NAMALWA (cell line): ENCODE results near the gene VAV1.
"Not testable (repeated sequence)": the region's sequence is repeated elsewhere in the genome, so short reads cannot be mapped to it uniquely, and the experiment has no call there.

Source experiments
- DNase-seq: peaks from one replicate; pipeline ENCODE4 v3.0.0-alpha.2; 2015; ENCODE audit warnings: low spot score

Gene VAV1

DNA sequence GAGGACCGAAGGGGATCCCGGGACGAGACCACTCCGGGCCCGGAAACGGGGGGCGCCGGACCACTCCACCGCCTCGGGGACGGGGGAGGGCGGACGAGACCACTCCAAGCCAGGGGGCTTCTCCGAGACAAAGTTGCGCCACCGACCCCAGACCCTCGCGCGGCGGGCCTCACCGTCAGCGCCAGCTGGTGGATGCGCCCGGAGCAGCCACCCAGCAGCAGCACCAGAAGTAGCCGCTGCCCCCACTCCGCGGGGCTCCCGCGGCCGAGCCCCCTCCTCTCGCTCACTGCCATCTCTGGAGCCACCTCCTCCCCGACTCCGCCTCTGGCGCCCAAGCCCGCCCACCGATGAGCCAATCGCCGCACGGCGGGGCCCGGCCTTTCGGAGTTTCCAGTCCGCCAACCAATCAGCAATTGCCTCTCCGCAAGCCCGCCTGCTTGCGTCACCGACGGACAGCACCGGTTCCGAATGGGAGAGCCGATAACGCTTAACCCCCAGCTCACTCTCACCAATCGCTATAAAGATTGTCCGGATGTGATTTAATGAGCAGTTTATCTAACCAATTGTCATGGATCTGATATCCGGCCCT, 35.1 kb upstream of the VAV1 start, which contains the start of gene GPR108:
GPR108 (minus strand) TSS at position 297 of the 589 bp plus-strand sequence; CDS start at position 293, 4 bp downstream.
- peak; percentile 99 for DNase-seq

DNA sequence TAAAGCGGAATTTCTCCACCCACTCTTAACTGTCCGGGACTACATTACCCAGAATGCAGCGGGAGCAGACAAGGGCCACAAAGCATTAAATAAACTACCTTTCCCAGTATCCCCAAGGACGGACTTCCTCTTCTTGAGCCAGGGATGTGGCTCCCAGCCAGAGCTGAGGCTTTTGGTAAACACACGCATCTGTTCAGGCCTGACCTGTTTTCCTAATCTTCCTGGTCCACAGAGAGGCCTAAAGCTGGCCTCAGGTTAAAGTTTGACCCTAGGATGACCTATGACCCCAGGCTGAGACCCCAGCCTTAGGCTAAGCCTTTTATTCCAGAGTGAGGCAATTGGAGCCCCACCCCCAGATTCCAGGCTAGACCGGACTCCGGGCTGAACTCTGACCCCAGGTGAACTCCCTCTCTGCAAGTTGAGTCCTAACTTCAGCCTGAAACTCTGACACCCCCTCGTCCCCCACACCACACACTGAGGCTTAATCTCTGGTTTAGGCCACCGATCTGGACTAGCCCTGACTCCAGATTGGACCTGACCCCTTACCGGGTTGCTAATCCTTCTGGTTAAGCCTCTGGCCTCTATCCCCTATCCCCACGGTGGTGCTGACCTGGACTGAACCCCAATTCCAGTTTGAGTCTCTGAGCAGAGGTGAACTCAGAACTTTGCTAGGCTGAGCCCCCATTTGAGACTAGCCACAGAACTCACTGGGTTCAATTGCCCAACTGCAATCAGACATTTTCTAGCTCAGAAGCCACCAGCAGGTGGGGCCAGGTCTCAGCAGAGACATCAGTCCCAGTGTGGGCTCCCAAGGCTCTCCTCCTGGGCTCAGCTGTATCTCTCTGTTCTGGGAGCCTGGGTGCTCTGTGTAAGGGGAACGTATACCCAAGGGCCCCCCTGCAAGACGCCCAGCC, 34.4 kb upstream of the VAV1 start:
- DNase-seq = peak; percentile 93

DNA sequence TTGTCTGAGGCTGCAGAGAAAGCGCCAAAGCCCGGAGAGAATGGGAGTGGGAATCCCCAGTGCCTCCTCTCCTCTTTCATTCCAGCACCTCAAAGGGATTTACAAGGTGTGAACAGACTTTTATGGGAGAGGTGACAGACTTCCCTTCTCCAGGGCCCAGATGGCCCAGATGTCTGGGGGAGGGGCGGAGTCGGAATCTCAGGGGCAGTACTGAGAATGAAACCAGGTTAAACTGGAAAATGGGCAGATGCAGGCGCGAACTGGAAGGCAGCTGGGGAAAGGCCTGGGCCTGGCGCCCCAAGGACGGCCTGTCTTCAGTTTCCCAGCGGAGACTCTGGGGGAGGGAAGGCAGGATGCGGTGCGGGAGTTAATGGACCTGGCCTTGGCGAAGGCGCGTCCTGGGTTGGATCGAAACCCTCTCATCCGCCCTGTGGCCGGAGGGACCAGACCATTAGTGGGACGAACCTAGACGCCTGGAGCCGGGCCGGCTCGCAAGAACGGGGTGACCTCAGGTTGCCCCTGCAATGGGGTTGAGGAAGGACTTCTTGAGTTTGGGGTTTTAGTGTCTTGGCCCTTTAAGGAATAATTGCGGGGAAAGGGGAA, 33.6 kb upstream of the VAV1 start:
- no peak for DNase-seq

DNA sequence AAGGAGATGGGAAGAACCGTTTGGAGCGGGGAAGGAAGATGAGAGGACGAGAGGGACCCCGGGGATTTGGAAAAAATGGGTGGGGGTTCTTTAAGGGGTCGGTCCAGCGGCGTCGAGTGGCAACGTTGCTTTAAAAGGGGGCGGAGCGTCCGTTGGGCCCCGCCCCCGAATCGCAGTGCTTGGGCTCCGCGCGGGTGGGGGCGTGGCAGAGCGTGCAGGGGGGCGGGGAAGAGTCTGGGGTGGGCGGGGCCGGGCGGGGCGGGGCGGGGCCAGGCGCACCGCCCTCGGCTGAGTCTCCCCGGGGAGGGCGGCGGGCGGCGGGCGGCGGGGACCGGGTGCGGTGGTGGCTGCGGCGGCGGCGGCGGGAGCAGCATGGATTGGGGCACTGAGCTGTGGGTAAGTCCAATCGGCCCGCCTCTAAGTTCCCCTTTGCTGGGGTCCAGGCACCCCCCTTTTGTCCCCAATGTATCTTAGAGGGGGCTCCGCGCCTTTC, 33.1 kb upstream of the VAV1 start, which contains the start of gene TRIP10:
TRIP10 (plus strand) TSS at position 291 of the 493 bp plus-strand sequence; CDS start at position 373, 82 bp downstream.
- peak; percentile 85 for DNase-seq

DNA sequence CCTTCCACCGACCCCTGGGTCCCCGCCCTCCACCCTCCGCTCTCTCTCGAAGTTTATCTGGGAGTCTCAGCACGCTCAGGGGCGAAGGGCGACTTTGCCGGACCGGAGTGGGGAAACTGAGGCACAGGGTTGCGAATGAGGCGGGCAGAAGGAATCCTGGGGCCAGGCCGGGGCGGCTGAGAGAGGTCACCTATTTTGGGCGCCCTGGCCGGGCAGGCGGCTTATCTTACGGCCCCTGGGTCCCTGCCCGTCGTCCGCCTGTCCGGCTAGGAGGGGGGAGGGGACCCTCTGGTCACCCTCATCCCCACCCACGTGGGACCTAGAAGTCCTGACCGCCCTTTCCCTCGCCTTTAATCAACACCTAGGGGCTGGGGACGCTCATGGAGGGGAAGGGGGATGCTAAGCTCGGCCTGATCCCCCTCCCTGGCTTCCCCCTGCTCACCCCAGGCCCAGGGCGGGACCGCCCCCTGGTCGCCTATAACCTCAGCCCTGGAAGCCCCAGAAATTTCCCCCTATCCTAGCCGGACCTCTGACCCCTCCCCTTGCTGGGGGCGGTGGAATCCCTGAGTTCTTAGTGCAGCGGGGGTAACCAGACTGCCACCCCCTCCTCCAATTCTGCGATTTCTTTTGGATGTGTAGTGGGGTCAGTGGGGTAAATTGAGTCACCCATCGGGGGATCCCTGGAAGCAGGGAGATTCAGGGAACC, 32.5 kb upstream of the VAV1 start:
- peak; percentile 29 for DNase-seq

DNA sequence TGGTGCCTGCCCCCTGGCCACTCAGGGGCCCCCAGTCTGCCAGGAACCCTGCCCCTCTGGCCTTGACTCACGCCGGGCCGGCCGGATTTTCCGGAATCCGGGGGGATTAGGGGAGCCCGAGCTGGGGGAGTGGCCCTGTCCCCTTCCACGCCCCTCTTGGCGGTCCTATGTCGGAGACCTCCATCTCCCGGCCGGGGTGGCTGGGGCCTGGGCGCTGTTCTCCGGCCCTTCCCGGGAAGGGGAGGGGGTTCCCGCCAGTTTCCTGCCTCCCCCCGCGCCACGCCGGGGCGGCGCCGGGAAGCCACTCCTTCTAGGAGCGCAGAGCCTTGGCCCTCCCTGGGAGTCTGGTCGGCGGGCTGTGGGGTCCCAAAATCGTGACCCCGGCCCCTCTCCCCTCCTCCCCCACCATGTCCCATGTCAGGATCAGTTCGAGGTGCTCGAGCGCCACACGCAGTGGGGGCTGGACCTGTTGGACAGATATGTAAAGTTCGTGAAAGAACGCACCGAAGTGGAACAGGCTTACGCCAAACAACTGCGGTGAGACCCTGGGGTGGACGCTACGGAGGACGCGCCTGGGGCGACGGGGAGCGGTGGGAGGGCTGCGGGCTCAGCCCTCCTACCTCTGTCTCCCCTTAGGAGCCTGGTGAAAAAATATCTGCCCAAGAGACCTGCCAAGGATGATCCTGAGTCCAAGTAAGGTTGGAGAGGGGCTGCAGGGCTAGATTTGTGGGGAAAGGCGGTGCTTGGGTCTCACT, 31.7 kb upstream of the VAV1 start:
- peak; percentile 52 for DNase-seq

DNA sequence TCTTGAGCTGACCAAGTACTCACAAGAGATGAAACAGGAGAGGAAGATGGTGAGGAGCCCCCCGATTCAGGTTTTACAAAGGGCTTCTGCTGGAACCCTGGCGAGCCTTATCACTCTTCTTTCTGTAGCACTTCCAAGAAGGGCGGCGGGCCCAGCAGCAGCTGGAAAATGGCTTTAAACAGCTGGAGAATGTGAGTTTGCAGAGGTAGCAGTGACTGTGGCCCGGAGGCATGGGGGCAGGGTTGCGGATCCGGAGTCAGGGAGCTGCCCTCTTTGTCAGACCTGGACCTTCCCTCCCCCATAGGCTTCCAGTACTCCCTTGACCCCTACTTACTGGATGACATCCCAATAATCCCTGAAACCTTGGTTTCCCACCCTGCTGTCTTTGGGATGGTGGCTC, 29.4 kb upstream of the VAV1 start:
- DNase-seq = no peak

DNA sequence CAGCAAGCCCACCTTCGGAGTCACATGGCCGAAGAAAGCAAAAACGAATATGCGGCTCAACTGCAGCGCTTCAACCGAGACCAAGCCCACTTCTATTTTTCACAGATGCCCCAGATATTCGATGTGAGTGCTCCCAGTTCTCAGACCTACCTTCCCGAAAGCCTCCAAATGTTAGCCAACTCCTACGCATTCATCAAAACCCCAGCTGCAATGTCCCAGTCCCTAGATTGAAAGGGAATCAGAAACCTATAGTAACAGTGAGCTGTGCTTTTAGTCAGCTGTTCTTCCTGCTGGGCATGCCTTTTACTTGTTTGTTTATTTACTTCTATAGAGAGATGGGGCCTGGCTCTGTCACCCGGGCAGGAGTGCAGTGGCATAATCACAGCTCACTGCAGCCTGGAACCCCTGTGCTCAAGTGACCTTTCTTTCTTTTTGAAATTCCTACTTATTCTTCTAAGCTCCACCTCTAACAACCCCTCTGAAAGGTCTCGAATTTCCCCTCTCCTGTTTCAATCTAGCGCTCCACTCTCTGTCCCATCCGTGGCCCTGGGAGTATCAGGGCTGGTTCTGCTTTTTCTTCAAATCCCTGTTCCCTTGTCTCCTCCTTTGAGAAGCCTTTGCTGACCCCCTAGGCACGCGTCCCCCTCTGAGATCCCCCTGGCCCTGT, 28.7 kb upstream of the VAV1 start:
- no peak for DNase-seq

DNA sequence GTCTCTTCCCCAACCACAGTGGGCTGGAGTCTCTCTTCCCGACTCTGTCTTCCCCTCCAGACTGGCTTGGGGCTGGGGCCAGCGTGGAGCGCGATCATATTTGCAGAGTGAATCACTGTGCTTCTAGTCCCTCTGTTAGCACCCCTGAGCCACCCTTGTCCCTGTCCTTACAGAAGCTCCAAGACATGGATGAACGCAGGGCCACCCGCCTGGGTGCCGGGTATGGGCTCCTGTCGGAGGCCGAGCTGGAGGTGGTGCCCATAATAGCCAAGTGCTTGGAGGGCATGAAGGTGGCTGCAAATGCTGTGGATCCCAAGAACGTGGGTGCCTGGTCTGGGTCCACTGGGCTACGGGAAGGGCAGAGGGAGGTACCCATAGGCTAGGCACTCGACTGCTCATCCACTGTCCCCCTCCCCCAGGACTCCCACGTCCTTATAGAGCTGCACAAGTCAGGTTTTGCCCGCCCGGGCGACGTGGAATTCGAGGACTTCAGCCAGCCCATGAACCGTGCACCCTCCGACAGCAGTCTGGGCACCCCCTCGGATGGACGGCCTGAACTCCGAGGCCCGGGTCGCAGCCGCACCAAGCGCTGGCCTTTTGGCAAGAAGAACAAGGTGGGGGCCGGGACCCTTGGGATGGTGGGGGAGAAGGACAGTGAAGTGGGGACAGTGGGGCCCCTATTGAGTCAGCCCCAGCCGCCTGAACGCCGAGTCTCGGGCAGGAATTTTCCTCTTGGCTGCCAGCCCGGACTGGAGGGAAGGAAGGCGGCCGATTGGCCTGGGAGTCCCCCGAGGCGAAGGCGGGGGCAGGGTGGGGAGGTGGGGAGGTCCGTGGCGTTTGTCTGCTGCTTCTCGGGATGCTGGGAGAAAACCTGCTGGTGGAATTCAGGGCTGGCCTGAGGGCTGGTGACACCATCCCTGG, 27.9 kb upstream of the VAV1 start:
- DNase-seq = no peak

DNA sequence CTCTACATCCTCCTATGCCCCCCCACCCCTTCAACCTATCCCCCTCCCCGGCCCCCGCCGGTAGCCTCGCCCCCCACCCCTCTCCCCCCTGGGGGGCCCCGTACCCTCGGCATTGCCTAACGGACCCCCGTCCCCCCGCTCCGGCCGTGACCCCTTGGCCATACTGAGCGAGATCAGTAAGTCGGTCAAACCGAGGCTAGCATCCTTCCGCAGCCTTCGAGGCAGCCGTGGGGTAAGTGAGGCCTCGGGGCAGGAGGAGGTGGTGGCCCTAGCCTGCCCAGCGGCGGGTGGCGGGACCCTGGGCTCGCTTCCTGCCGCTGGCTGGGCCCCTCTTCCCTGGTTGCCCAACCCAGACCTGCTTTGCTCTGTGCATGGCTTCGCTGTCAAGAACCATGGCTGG, 26.5 kb upstream of the VAV1 start:
- DNase-seq = no peak

DNA sequence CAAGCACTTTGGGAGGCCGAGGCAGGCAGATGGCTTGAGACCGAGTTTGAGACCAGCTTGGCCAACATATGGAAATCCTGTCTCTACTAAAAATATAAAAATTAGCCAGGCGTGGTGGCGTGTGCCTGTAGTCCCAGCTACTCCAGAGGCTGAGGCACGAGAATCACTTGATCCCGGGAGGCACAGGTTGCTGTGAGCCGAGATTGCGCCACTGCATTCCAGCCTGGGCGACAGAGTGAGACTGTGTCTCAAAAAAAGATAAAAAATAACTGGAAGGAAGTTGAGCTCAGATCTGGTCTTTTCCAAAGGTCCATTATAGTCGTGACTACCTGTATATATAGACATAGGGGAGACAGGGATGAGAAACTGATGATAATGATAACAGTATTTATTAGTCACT, 24.0 kb upstream of the VAV1 start:
- not testable (repeated sequence) for DNase-seq

DNA sequence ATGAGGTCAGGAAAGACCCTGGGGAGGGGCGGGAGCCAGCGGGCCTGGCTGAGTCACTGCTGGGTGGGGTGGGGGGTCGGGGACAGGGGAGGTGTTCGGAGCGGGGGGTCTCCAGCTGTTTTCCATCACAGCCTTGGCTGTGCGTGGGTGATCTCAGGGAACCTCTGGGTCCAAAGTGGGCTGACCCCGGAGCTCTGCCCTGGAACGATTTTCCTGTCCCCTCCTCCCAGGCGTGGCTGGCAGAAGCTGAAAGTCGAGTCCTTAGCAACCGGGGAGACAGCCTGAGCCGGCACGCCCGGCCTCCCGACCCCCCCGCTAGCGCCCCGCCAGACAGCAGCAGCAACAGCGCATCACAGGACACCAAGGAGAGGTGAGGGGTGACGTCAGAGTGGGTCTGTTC, 22.4 kb upstream of the VAV1 start:
- DNase-seq = no peak

DNA sequence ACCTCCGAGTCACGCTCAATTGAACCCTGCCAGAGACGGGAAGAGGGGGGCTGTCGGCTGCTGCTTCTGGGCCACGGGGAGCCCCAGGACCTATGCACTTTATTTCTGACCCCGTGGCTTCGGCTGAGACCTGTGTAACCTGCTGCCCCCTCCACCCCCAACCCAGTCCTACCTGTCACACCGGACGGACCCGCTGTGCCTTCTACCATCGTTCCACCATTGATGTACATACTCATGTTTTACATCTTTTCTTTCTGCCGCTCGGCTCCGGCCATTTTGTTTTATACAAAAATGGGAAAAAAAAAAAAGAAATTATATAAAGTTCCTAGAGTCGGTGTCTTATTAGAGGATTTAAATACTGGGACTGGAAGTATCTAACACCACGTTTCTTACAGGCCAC, 21.3 kb upstream of the VAV1 start:
- DNase-seq = no peak

DNA sequence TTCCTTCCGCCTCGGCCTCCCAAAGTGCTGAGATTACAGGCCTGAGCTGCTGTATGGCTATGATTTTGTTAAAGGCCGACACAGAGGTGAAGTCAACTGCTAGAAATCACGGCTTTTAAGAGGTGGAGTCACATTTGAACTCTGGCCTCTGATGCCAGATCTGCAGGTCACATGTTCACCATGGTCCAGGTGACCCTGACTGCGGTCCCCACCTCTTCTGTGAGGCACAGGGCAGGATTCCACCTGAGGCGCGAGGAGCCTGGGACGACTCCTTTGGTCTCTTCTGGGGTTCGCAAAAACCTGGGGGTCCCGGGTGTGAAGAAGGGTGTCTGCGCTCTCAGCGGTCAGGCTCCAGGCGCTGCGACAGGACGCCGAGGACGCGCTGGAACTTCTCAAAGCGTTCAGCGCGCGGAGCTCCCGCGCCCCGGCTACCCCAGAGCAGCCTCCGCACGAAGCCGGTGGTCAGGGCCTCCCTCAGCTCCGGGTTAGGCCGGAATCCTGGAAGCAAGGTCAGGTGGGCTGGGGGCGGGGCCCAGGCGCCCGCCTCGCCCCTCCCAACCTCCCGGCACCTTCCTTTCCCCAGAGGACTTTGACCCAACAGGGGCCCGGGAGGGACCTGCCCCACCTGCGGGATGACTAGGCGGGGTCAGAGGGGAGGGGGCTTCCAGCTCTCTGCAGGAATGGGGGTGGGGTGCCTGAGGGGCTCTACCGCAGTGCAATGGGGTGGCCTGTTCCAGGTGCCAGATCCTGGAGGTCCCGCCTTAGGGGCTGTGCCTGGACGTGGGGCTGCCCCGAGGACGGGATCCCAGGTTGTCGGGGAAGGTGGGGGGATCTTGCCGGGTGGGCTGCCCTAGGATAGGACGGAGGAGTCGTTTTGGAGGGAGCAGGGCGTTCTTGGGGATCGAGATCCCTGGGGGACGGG, 20.0 kb upstream of the VAV1 start:
- DNase-seq = no peak

DNA sequence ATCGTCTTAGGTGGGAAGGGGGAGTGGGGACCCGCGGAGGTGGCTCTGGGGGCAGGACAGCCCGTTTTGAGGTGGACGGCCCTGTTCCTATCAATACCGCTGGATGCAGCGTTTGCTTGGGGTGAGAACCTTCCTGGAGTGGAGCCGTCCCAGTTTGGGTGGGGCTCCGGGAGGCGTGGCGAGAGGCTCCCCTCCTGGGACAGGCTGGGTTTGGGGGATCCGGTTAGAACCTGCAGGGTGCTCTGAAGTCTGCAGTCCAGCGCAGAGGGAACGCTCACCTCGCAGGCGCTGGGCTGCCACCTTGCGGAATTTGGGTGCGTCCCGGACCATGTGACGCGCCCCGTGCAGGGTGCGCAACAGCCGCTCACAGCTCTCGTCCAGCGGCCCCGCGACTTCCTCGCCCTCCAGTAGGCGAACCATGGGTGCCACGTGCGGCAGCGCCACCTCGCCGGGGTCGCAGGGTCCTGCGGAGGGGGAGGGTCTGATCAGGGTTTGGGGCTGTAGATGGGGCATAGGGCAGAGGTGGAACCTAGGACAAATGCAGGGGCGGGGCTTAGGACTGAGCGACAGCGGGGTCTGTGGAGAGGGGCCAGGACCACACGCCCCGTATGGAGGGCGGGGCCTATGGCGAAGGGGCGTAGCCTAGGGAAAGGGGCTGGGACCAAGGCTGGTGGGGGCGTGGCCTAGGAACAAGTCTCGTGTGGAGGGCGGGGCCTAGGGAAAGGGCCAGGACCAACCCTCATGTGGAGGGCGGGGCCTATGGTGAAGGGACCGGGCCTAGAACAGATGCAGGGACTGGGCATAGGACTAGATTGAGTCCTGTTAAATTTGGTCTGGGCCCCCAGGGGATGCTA, 19.1 kb upstream of the VAV1 start:
- peak; percentile 93 for DNase-seq

DNA sequence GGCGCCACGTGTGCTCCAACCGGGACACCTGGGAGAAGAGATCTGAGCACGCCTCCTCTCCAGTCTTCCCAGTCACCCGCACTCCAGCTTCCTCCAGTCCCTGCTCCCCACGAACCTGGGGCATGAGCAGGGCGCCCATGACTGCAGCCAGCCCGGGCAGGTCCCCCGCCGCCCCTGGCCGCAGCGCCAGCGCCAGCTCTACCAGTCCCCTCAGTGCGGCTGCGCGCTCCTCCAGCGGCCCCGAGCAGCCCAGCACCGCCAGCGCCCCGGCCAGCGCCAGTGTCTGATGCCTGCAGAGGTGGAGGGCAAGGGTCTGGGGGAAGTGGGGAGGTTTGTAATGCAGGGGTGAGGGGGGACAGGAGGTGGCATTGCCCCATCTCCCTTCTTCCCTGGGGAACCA, 18.4 kb upstream of the VAV1 start:
- no peak for DNase-seq

DNA sequence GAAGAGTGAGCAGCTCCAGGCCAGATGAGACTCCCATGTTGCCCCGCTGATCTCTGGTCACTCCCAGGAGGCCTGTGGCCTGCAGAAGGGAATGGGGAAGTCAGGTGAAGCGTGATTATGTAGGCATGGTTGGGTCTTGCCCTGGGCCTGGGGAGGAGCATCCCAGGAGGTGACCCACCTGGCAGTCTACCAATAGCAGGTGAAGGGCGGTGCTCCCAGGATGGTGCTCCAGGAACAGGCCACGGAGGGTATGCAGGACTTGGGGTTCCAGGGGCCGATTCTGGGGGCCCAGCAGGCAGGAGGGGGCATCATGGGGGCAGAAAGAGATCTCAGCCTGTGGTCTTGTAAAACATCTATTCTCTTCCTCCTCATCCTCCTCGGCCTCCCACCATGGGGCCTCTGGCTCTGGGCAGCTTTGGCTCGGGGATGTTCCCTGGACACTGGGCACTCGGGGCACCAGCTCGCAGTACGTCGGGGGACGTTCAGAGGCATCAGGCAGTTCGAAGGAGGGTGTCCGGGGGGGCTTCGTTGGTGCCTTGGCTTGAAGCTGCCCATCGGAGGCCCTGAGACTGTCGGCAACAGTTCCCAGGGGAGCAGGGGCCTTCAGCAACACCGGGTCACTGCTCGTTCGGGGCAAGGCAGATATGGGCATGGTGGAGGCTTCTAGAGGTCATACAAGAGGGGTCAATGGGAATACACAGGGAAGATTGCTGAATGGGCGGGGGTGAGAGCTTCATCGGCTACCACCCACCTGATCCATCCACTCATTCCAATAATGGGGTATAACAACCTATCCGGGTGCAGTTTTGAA, 17.6 kb upstream of the VAV1 start:
- no peak for DNase-seq
